Chondrocyte (in vitro differentiated cells): Measurements from ENCODE around the gene SMPDL3B. TPM values are rescaled to one million over a fixed set of nuclear protein-coding genes. Genes with fewer than 3 reads are reported as not detected.

Experiments
- DNase-seq: peaks from one replicate; pipeline ENCODE4 v3.0.0; 2021; ENCODE audit warnings: mixed read lengths, low spot score
- H3K27ac Mint-ChIP-seq: one replicate; pipeline ENCODE4 v1.8.0; 2021; ENCODE audit warnings: mild to moderate bottlenecking, moderate library complexity, mixed read lengths; ENCODE audit not compliant: unreplicated experiment
- H3K27me3 Mint-ChIP-seq: 2 replicates; pipeline ENCODE4 v1.8.0; 2021; ENCODE audit warnings: low read depth, mixed read lengths
- H3K36me3 Mint-ChIP-seq: 2 replicates; pipeline ENCODE4 v1.8.0; 2021; ENCODE audit warnings: low read depth, mixed read lengths
- H3K4me1 Mint-ChIP-seq: 2 replicates; pipeline ENCODE4 v1.8.0; 2021; ENCODE audit warnings: low read depth, mild to moderate bottlenecking, mixed read lengths
- H3K4me3 Mint-ChIP-seq: one replicate; pipeline ENCODE4 v1.8.0; 2021; ENCODE audit warnings: mild to moderate bottlenecking, moderate library complexity, mixed read lengths; ENCODE audit not compliant: unreplicated experiment
- H3K9me3 Mint-ChIP-seq: 2 replicates; pipeline ENCODE4 v1.8.0; 2021; ENCODE audit warnings: low read depth, mixed read lengths
- total RNA-seq: library from RNA; stranded (reverse); gene quantifications from 3 replicates; pipeline ENCODE4 v1.2.1, GENCODE V29; 2021
- TF ChIP-seq, protein P1 (sequence below): fragments of 200-600 bp; sonication (generic); IDR thresholded peaks from 2 replicates; pipeline ENCODE4 v1.5.0; 2021; ENCODE audit warnings: antibody characterized with exemption, mild to moderate bottlenecking, moderate library complexity

Gene SMPDL3B
- total RNA-seq, 1 donor from 2014 or later = 0.15 TPM

DNA sequence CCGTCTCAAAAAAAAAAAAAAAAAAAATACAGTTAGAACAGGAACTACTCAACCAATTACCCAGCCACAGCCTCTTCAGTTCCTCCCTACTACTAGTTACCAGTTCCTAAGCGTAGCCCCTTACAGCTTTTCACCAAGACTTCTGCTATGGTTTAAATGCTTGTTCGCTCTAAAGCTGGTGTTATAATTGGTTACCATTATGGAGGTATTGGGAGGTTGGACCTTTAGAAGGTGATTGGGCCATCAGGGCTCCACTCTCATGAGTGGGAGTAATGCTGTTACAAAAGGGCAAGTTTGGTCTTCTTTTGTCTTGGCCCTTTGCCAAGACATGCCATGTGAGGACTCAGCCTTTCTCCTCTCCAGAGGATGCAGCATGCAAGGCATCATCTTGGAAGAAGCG is 3.0 kb upstream of the SMPDL3B start:
- DNase-seq = no peak
- peaks cover 13% of the 10 kb centered on the region for H3K4me1 Mint-ChIP-seq
- no peak overlapping the region for H3K27ac Mint-ChIP-seq
- no peaks in the 10 kb centered on the region for H3K9me3 Mint-ChIP-seq
- peaks cover 12% of the 10 kb centered on the region for H3K27me3 Mint-ChIP-seq
- TF ChIP-seq, protein P1, sequence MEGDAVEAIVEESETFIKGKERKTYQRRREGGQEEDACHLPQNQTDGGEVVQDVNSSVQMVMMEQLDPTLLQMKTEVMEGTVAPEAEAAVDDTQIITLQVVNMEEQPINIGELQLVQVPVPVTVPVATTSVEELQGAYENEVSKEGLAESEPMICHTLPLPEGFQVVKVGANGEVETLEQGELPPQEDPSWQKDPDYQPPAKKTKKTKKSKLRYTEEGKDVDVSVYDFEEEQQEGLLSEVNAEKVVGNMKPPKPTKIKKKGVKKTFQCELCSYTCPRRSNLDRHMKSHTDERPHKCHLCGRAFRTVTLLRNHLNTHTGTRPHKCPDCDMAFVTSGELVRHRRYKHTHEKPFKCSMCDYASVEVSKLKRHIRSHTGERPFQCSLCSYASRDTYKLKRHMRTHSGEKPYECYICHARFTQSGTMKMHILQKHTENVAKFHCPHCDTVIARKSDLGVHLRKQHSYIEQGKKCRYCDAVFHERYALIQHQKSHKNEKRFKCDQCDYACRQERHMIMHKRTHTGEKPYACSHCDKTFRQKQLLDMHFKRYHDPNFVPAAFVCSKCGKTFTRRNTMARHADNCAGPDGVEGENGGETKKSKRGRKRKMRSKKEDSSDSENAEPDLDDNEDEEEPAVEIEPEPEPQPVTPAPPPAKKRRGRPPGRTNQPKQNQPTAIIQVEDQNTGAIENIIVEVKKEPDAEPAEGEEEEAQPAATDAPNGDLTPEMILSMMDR = no peak
- no peaks in the 10 kb centered on the region for H3K36me3 Mint-ChIP-seq
- H3K4me3 Mint-ChIP-seq = no peak overlapping the region

DNA sequence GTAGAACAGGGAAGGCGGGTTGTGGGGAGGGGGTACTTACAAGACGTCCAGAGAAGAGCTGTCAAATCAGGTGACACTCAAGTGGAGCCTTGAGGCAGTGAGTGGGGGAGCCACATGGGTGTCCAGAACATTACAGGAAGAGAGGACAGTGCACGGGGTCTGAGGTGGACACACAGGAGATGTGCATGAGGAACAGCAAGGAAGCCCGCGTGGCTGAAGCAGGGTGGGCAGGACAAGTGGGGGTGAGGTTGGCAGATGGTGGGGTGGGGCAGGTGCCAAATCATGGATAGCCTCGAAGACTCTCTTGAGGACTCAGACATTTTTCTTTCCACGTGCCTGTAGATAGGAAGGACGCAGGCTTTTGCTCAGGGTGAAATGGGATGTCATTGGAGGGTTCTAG is 921 bp downstream of the SMPDL3B start:
- TF ChIP-seq, protein P1 = no peak
- Mint-ChIP-seq H3K4me1 (peaks cover 16% of the 10 kb centered on the region), H3K4me3 (no peak overlapping the region)

DNA sequence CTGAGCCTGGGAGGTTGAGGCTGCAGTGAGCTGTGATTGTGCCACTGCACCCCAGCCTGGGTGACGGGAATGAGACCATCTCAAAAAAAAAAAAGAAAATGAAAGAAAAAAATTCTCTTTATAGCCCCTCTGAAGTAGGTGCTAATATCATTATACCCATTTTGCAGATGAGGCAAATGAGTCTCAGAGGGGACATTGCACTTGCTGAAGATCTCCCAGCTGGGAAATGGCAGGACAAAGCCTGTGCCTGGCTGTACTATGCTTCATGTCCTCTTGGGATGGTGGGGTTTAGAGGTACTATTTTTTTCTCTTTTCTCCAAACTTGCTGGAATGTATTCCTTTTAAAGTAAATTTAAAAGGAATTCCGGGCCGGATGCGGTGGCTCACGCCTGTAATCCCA is 1.6 kb downstream of the SMPDL3B start:
- peaks cover 12% of the 10 kb centered on the region for H3K27me3 Mint-ChIP-seq
- H3K4me3 Mint-ChIP-seq = no peak overlapping the region

More for the DNA sequence above, 921 bp downstream of the SMPDL3B start:
- H3K9me3 Mint-ChIP-seq = no peaks in the 10 kb centered on the region
- H3K27me3 Mint-ChIP-seq = peaks cover 12% of the 10 kb centered on the region
- H3K36me3 Mint-ChIP-seq = no peaks in the 10 kb centered on the region
- peak; percentile 24 for DNase-seq
- no peak overlapping the region for H3K27ac Mint-ChIP-seq

DNA sequence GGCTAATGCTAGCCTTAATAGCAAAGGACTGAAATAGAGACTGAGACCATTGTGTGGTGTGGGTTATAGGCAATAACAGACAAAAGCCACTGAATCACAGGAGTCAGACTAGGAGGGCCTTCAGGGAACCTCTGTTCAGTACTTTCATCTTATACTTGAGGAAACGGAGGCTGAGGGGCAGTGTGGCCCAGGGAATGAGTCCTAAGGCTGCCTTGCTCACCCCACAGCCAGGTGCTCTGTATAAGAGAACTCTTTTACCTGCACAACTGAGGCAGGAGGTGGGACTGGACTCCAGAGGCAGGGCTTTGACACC is 2.7 kb downstream of the SMPDL3B start:
- Mint-ChIP-seq H3K4me3 (no peak overlapping the region), H3K27me3 (peaks cover 12% of the 10 kb centered on the region), H3K27ac (no peak overlapping the region), H3K36me3 (no peaks in the 10 kb centered on the region), H3K4me1 (peaks cover 16% of the 10 kb centered on the region), H3K9me3 (no peaks in the 10 kb centered on the region)
- TF ChIP-seq, protein P1 = no peak
- peak; percentile 15 for DNase-seq

More for the DNA sequence above, 1.6 kb downstream of the SMPDL3B start:
- H3K36me3 Mint-ChIP-seq = no peaks in the 10 kb centered on the region
- no peak overlapping the region for H3K27ac Mint-ChIP-seq
- no peaks in the 10 kb centered on the region for H3K9me3 Mint-ChIP-seq
- H3K4me1 Mint-ChIP-seq = peaks cover 16% of the 10 kb centered on the region
- no peak for DNase-seq
- TF ChIP-seq, protein P1 = no peak

DNA sequence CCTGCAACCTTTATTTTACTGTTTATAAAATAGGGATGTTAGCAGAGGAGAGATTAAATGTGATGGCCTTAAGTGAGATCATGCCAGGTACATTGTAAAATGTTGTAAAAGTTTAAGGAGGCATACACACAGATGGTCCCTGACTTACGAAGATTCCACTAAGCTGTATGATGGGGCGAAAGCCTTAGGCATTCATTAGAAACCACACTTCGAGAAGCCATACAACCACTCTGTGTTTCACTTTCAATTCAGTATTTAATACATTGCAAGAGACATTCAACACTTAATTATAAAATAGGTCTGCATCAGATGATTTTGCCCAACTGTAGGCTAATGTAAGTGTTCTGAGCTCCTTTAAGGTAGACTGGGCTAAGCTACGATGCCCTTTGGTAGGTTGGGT is 3.7 kb downstream of the SMPDL3B start:
- Mint-ChIP-seq H3K36me3 (no peaks in the 10 kb centered on the region), H3K27ac (no peak overlapping the region), H3K27me3 (peaks cover 12% of the 10 kb centered on the region), H3K4me1 (peaks cover 16% of the 10 kb centered on the region), H3K9me3 (no peaks in the 10 kb centered on the region), H3K4me3 (no peak overlapping the region)
- TF ChIP-seq, protein P1 = no peak
- no peak for DNase-seq
